CD14-positive monocyte (primary cell): ENCODE results near the gene BANP. TPM values are rescaled to one million over a fixed set of nuclear protein-coding genes. Genes with fewer than 3 reads are reported as not detected.
A peak's percentile ranks its signal among the peaks of the same experiment; 100 is the strongest.
"Not testable (repeated sequence)": the region's sequence is repeated elsewhere in the genome, so short reads cannot be mapped to it uniquely, and the experiment has no call there.

ENCODE experiments used
- DNase-seq, 3 donors: peaks; one replicate each; pipeline ENCODE4 v3.0.0-alpha.2; 2011 to 2022
- H2AFZ ChIP-seq: 2 replicates; pipeline ENCODE4 v1.6.0; 2012; ENCODE audit warnings: mild to moderate bottlenecking, low read depth, low read length, inconsistent platforms; ENCODE audit not compliant: insufficient read depth, poor library complexity, severe bottlenecking
- H3K27ac ChIP-seq, 2 donors: 1 replicate in 1 of 2; 2 replicates in 1 of 2; pipeline ENCODE4 v1.5.1; 2012 to 2013; ENCODE audit warnings: low read length in 2 of 2, control low read depth in 1 of 2, inconsistent platforms in 1 of 2, low read depth in 1 of 2, mild to moderate bottlenecking in 1 of 2
- H3K27me3 ChIP-seq, 2 donors: one replicate each; pipeline versions ENCODE4 v1.6.0 to v1.6.1; 2011 to 2013; ENCODE audit warnings: low read length in 2 of 2; ENCODE audit not compliant: control insufficient read depth in 2 of 2, insufficient read depth in 2 of 2
- H3K36me3 ChIP-seq, 2 donors: replicated peaks in 1 of 2; 1 replicate in 1 of 2; 2 replicates in 1 of 2; pipeline versions ENCODE4 v1.5.1 to v1.6.1; 2012 to 2013; ENCODE audit warnings: low read length in 2 of 2, control low read depth in 1 of 2, inconsistent platforms in 1 of 2, mild to moderate bottlenecking in 1 of 2; ENCODE audit not compliant: insufficient read depth in 2 of 2, control insufficient read depth in 1 of 2
- H3K4me1 ChIP-seq, 2 donors: 1 replicate in 1 of 2; 2 replicates in 1 of 2; pipeline versions ENCODE4 v1.5.1 to v1.6.1; 2012 to 2013; ENCODE audit warnings: low read length in 2 of 2, control low read depth in 1 of 2, inconsistent platforms in 1 of 2, mild to moderate bottlenecking in 1 of 2, moderate library complexity in 1 of 2; ENCODE audit not compliant: insufficient read depth in 2 of 2, control insufficient read depth in 1 of 2
- H3K4me2 ChIP-seq: replicated peaks from 2 replicates; pipeline ENCODE3; 2012; ENCODE audit warnings: low read length, moderate library complexity, mild to moderate bottlenecking; ENCODE audit not compliant: poor library complexity, severe bottlenecking; ENCODE audit errors: extremely low read depth
- H3K4me3 ChIP-seq, 3 experiments: fragments of 200-600 bp in 1 of 3; sonication (generic) in 1 of 3; replicated peaks in 1 of 3; 1 replicate in 2 of 3; 2 replicates in 1 of 3; pipeline ENCODE4 v1.5.1; 2011 to 2013; ENCODE audit warnings: low read length in 3 of 3, mild to moderate bottlenecking in 3 of 3, control low read depth in 2 of 3, low read depth in 2 of 3, inconsistent platforms in 1 of 3, moderate library complexity in 1 of 3
- H3K79me2 ChIP-seq: 2 replicates; pipeline ENCODE4 v1.6.0; 2012; ENCODE audit warnings: mild to moderate bottlenecking, control low read depth, inconsistent platforms, low read length, moderate library complexity; ENCODE audit not compliant: insufficient read depth
- H3K9ac ChIP-seq: 2 replicates; pipeline ENCODE4 v1.6.0; 2017; ENCODE audit warnings: low read length, mild to moderate bottlenecking; ENCODE audit not compliant: insufficient read depth, poor library complexity, severe bottlenecking
- H3K9me3 ChIP-seq, 2 donors: replicated peaks in 1 of 2; 1 replicate in 1 of 2; 2 replicates in 1 of 2; pipeline versions ENCODE4 v1.5.1 to v1.6.1; 2012 to 2013; ENCODE audit warnings: low read length in 2 of 2, control low read depth in 1 of 2; ENCODE audit not compliant: control insufficient read depth in 1 of 2, insufficient read depth in 1 of 2
- H4K20me1 ChIP-seq: 2 replicates; pipeline ENCODE4 v1.6.0; 2012; ENCODE audit warnings: mild to moderate bottlenecking, low read length, control low read depth, moderate library complexity; ENCODE audit not compliant: insufficient read depth
- H3K27ac Mint-ChIP-seq, 7 donors: one replicate each; pipeline ENCODE4 v1.8.0; 2020; ENCODE audit warnings: mild to moderate bottlenecking in 7 of 7, mixed read lengths in 7 of 7, moderate library complexity in 6 of 7, inconsistent platforms in 2 of 7
- H3K27me3 Mint-ChIP-seq, 3 donors: one replicate each; pipeline ENCODE4 v1.8.0; 2021 to 2022; ENCODE audit warnings: low read depth in 3 of 3, mild to moderate bottlenecking in 3 of 3, mixed read lengths in 3 of 3, moderate library complexity in 3 of 3, inconsistent platforms in 1 of 3
- H3K36me3 Mint-ChIP-seq, 2 donors: one replicate each; pipeline ENCODE4 v1.8.0; 2020; ENCODE audit warnings: mixed read lengths in 2 of 2, inconsistent platforms in 1 of 2, mild to moderate bottlenecking in 1 of 2
- H3K4me1 Mint-ChIP-seq: one replicate; pipeline ENCODE4 v1.8.0; 2020; ENCODE audit warnings: mild to moderate bottlenecking, mixed read lengths
- H3K4me3 Mint-ChIP-seq, 2 donors: one replicate each; pipeline ENCODE4 v1.8.0; 2020; ENCODE audit warnings: mild to moderate bottlenecking in 2 of 2, mixed read lengths in 2 of 2, moderate library complexity in 1 of 2
- H3K9me3 Mint-ChIP-seq, 7 donors: one replicate each; pipeline ENCODE4 v1.8.0; 2020 to 2022; ENCODE audit warnings: mixed read lengths in 7 of 7, mild to moderate bottlenecking in 6 of 7, moderate library complexity in 6 of 7, inconsistent platforms in 2 of 7
- WGBS: methylation state at CpG from one replicate; pipeline ENCODE4 v1.1.5; 2013; ENCODE audit warnings: missing lambda C conversion rate; ENCODE audit not compliant: insufficient coverage; 5-methylcytosine and 5-hydroxymethylcytosine counted together
- intact Hi-C, 2 donors: fragments of 100-400 bp; cut with micrococcal nuclease; formaldehyde crosslinking; loops; one replicate each; pipeline versions ENCODE4 v1.15.0 to v1.15.1; 2023
- polyA plus RNA-seq, 3 donors: library from polyadenylated mRNA; depleted of rRNA in 1 of 3; unstranded in 2 of 3; stranded (reverse) in 1 of 3; fragments of 300-500 nt in 2 of 3; fragments of >200 nt in 1 of 3; fragmentation: Illumina TruSeq in 2 of 3; gene quantifications; 1 replicate in 2 of 3; 2 replicates in 1 of 3; pipeline ENCODE4 v1.2.3, GENCODE V29; 2012 to 2021
- TF ChIP-seq, protein P1 (sequence below): fragments of 200-600 bp; IDR thresholded peaks from one replicate; pipeline ENCODE4 v1.8.0; 2022; ENCODE audit warnings: antibody characterized with exemption, mild to moderate bottlenecking

BANP gene
- polyA plus RNA-seq, 3 donors, result 10.1 to 40.9 (median 11.7) TPM

DNA sequence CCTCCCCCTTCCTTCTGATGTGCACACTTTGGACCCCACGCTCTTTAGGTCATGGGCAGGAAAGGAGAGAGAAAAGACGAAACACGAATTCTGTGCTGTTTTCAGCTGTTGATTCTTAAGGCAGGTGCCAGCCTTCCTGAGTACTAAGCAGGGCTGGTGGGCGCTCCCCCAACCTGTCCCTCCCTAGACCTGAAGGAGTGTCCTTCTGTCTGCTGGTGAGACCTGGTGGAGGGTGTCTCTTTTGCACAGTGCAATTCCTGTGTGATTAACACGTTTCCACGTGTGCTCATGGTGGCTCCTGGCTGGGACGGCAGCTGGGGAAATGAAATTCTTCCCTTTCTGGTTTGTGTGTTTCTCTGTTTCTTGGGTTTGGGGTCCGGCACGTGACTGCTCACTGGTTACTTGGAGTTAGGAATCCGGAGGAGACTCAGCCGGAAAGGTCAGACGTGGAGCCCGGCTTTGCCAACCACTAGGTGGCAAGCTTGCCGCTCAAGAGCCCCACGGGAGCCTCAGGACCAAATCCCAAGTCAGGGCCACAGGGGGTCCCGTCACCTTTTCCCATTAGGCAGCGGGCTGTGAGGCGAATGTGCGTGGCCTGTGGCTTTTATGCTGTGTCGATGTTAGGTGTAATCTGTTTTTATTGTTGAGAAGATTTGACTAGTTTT lies 32.0 kb downstream of the BANP start:
- H3K9me3 ChIP-seq, H2AFZ ChIP-seq, H4K20me1 ChIP-seq, H3K9ac ChIP-seq, H3K4me1 ChIP-seq, H3K27me3 Mint-ChIP-seq, DNase-seq, H3K79me2 ChIP-seq, H3K4me2 ChIP-seq, H3K4me3 ChIP-seq, H3K27me3 ChIP-seq, H3K4me1 Mint-ChIP-seq, intact Hi-C loops, H3K9me3 Mint-ChIP-seq, H3K4me3 Mint-ChIP-seq: not testable (repeated sequence)
- peaks cover 38 to 76% of the 10 kb centered on the region in 2 donors for H3K36me3 ChIP-seq
- WGBS, result 91% methylated on average over 3 of the region's 20 CpGs
- TF ChIP-seq, protein P1, sequence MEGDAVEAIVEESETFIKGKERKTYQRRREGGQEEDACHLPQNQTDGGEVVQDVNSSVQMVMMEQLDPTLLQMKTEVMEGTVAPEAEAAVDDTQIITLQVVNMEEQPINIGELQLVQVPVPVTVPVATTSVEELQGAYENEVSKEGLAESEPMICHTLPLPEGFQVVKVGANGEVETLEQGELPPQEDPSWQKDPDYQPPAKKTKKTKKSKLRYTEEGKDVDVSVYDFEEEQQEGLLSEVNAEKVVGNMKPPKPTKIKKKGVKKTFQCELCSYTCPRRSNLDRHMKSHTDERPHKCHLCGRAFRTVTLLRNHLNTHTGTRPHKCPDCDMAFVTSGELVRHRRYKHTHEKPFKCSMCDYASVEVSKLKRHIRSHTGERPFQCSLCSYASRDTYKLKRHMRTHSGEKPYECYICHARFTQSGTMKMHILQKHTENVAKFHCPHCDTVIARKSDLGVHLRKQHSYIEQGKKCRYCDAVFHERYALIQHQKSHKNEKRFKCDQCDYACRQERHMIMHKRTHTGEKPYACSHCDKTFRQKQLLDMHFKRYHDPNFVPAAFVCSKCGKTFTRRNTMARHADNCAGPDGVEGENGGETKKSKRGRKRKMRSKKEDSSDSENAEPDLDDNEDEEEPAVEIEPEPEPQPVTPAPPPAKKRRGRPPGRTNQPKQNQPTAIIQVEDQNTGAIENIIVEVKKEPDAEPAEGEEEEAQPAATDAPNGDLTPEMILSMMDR, result peak; percentile 20
- H3K27ac ChIP-seq, result peak overlapping the region in 1 of 2 donors; percentile 31
- Mint-ChIP-seq H3K27ac (peak overlapping the region in 5 of 7 donors; percentile 24 to 89 (median 53)), H3K36me3 (peaks cover 73 to 81% of the 10 kb centered on the region in 2 donors)

- peak in 1 of 3 donors; percentile 68 for DNase-seq
- peaks cover 37 to 76% of the 10 kb centered on the region in 2 donors for H3K36me3 ChIP-seq
These were observed 32.5 kb downstream of the BANP start for GRCh38 chr16:87983737-87984097.

DNA sequence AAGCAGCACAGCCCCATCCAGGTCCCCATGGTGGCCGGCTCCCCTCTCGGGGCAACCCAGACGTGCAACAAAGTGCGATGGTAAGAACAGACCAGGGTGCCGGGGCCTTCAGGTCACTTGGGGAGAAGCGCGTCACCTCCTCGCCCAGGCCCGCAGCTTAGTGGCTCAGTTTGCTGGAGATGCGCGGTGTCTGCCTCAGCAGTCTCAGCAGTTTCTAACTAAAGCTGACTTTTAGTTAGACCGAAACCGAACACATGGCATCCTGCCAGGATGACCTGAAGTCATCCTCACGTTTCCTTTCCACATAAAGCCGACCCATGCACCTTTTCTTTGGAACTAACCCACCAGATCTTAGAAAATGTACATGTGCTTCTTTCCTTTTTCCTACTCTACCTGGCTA lies 32.9 kb downstream of the BANP start:
- H3K79me2 ChIP-seq, H3K4me1 ChIP-seq, H3K4me1 Mint-ChIP-seq, DNase-seq, H3K27ac ChIP-seq, H3K9me3 Mint-ChIP-seq, H3K9me3 ChIP-seq, H2AFZ ChIP-seq, intact Hi-C loops, H3K4me3 Mint-ChIP-seq, H3K9ac ChIP-seq, H3K4me2 ChIP-seq, H3K27me3 ChIP-seq, H3K4me3 ChIP-seq, H4K20me1 ChIP-seq, H3K27me3 Mint-ChIP-seq: not testable (repeated sequence)
- WGBS, result 93% methylated on average over 11 of the region's 15 CpGs
- peak overlapping the region in 3 of 7 donors; percentile 60 to 89 (median 61) for H3K27ac Mint-ChIP-seq
- H3K36me3 Mint-ChIP-seq, result peaks cover 72 to 81% of the 10 kb centered on the region in 2 donors
- peaks cover 32 to 76% of the 10 kb centered on the region in 2 donors for H3K36me3 ChIP-seq

More at GRCh38 chr16:87983737-87984097, 32.5 kb downstream of the BANP start:
- H3K4me3 Mint-ChIP-seq, H3K27ac ChIP-seq, H3K27me3 ChIP-seq, intact Hi-C loops, H3K9me3 Mint-ChIP-seq, H3K4me3 ChIP-seq, H3K9me3 ChIP-seq, H3K4me2 ChIP-seq, H3K9ac ChIP-seq, H3K4me1 ChIP-seq, H2AFZ ChIP-seq, H4K20me1 ChIP-seq, H3K4me1 Mint-ChIP-seq, H3K27me3 Mint-ChIP-seq, H3K79me2 ChIP-seq: not testable (repeated sequence)
- Mint-ChIP-seq H3K27ac (peak overlapping the region in 1 of 7 donors; percentile 89), H3K36me3 (peaks cover 73 to 81% of the 10 kb centered on the region in 2 donors)
- WGBS, result no CpG with 5 or more reads among the region's 7 CpGs
